GM03348 (cell line): ENCODE measurements around the gene KRTAP1-4.
"Not testable (repeated sequence)": the region's sequence is repeated elsewhere in the genome, so short reads cannot be mapped to it uniquely, and the experiment has no call there.

Experiments used
- DNase-seq: peaks from one replicate; pipeline ENCODE4 v3.0.0; 2012; ENCODE audit warnings: low spot score

Gene KRTAP1-4

DNA sequence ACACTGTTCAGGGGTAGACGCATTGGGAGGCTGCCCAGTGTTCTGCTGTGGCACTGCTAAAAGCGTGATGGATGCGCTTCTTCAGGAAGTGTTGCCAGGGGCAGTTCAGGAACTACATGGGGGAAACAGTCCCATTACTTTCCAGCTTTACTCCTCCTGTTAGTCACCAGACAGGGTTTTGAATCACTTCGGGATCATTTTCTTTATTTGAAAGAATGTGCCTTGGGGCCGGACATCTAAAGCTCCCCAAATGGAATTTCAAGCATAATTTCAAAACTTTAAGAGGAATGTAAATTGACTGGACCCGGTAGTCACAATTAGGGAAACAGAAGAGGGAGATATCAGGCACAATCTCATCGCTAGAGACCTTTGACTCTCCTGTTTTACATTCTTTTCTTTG is 18.4 kb upstream of the KRTAP1-4 start:
- peak; percentile 70 for DNase-seq

DNA sequence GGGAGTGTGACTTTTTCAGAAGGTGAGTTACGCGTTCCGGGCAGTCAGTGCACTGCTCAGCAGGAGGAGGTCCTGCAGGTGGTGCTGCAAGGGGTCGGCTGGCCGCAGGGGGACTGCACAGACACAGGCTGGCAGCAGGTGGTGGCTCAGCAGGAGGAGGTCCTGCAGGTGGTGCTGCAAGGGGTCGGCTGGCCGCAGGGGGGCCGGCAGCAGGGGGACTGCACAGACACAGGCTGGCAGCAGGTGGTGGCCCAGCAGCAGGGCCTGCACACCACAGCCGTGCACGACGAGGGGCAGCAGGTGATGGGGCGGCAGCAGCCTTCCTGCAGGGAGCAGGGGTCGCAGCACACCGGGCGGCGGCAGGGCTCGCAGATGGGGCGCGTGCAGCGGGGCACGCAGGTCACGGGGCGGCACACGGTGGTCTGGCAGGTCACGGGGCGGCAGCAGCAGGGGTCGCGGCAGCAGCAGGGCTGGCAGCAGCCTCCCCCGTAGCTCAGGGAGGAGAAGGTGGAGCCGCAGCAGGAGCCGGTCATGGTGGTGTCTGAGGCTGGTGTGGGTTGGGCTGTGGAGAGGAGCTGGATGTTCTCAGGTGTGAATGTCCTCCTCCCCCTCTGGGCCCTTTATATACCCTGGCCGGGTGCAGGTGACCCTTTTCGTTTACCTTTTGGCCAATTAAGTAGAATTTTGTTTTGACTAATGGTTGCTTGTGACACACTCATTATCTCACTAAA is 16.9 kb upstream of the KRTAP1-4 start, which contains the start of gene KRTAP2-1:
TSS of gene KRTAP2-1 (minus strand) at position 582 of the 731 bp plus-strand sequence. CDS start at position 533, 49 bp downstream.
- not testable (repeated sequence) for DNase-seq

DNA sequence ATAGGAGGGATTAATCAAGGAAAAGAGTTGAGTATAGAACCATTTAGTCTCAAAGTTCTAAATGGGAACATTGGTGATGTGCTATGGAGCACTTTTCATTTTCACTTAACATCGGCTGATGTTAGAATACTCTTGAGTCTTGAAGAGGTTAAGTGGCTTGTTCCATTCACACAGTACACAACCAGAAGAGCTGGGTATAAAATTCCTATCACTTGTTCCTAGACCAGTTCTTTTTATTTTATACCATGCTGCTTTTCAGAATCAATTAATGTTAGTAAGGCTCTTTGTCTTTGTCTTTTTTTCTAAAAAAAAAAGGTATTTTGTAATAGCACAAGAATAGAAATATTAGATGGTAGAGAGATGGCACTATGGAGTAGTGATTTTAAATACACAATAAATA is 13.0 kb upstream of the KRTAP1-4 start:
- DNase-seq = no peak

DNA sequence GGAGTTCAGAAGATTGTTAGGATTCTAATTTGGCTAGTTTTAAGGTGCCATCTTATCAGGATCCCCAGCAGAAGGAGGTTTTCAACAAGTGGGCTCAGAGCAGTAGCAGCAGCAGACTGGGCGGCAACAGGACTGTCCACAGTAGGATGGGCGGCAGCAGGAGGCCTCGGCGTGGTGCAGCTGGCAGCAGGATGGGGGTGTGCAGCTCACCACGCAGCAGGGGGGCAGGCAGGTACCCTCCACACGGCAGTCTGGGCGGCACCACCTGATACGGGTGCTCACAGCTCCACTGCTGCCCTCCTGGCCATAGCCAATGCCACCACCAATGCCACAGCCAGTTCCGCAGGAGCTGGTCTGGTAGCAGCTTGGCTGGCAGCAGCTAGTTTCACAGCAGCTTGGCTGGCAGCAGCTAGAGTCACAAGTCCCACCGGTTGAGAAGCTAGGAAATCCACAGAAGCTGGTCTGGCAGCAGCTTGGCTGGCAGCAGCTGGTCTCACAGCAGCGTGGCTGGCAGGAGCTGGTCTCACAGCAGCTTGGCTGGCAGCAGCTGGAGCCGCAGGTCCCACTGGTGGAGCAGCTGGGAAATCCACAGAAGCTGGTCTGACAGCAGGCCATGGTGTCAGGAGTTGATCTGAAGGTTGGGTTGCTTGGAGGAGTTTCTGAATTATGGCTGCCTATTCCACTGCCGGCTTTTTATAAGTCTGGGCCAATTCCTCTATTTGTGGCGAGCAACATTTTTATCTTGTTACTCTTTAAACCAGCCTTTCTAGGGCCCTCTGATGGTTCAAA is 11.0 kb upstream of the KRTAP1-4 start, which contains the start of gene KRTAP1-1:
TSS of gene KRTAP1-1 (minus strand) at position 668 of the 789 bp plus-strand sequence. CDS start at position 615, 53 bp downstream.
- DNase-seq = peak; percentile 43

DNA sequence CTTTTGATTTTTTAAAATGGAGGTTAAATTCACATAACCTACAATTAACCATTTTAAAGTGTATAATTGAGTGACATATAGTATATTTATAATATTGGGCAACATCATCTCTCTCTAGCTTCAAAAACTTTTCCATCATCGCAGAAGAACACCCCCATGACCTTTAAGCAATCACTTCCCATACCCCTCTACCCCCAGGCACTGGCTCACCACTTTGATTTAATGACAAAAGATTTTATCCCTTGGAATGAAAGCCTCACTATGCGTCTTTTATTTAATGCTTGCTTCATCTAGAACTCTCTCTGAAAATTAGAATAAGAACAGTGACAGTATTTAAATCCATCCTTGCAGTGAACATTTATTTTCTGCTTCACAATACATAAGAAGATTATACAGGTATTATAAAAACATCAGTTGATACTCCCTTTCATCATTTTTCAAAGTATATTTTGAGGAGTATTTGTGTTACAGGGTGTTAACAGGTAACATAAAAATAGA is 7.9 kb upstream of the KRTAP1-4 start:
- DNase-seq = no peak

DNA sequence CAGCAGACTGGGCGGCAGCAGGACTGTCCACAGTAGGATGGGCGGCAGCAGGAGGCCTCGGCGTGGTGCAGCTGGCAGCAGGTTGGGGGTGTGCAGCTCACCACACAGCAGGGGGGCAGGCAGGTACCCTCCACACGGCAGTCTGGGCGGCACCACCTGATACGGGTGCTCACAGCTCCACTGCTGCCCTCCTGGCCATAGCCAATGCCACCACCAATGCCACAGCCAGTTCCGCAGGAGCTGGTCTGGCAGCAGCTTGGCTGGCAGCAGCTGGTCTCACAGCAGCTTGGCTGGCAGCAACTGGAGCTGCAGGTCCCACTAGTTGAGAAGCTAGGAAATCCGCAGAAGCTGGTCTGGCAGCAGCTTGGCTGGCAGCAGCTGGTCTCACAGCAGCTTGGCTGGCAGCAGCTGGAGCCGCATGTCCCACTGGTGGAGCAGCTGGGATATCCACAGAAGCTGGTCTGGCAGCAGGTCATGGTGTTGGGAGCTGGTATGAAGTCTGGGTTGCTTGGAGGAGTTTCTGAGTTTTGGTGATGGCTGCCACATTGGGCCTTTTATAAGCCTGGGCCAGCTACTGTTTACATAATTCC is 4.4 kb upstream of the KRTAP1-4 start, which contains the start of gene KRTAP1-3:
TSS of gene KRTAP1-3 (minus strand) at position 529 of the 590 bp plus-strand sequence. CDS start at position 476, 53 bp downstream.
- not testable (repeated sequence) for DNase-seq

DNA sequence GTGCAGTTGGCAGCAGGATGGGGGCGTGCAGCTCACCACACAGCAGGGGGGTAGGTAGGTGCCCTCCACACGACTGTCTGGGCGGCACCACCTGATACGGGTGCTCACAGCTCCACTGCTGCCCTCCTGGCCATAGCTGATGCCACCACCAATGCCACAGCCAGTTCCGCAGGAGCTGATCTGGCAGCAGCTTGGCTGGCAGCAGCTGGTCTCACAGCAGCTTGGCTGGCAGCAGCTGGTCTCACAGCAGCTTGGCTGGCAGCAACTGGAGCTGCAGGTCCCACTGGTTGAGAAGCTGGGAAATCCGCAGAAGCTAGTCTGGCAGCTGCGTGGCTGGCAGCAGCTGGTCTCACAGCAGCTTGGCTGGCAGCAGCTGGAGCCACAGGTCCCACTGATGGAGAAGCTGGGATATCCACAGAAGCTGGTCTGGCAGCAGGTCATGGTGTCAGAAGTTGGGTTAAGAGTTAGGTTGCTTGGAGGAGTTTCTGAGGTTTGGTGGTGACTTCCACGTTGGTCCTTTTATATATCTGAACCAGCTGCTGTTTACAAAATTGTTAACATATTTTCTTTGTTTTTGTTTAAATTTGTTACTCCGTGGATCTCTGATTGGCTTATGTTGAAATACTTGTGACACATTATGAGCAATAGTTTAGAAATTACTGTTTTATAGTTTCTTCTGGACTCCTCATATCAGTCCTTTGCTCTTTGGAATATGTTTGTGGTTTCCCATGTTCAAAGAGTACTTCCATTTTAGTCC is 3.1 kb downstream of the KRTAP1-4 start, which contains the start of gene KRTAP1-5:
TSS of gene KRTAP1-5 (minus strand) at position 494 of the 757 bp plus-strand sequence. CDS start at position 441, 53 bp downstream.
- peak; percentile 68 for DNase-seq

DNA sequence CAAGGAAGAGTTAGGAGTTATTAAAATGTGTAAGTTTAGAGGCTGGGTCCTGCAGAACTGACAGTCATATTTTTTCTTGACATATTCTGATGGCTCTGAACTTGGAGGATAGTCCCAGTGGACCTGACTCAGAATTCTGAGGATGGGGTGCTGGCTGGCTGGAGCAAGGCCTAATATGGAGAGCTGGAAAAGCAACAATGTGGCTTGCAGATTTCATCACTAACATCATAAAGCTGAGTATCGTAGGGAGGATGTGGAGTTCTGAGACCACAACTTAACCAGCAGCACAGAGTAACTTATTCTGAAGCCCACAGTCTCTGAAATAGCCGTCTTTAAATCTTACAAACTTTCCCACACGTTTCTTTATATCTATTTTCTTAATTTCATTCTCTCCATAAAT is 5.3 kb downstream of the KRTAP1-4 start:
- peak; percentile 51 for DNase-seq

DNA sequence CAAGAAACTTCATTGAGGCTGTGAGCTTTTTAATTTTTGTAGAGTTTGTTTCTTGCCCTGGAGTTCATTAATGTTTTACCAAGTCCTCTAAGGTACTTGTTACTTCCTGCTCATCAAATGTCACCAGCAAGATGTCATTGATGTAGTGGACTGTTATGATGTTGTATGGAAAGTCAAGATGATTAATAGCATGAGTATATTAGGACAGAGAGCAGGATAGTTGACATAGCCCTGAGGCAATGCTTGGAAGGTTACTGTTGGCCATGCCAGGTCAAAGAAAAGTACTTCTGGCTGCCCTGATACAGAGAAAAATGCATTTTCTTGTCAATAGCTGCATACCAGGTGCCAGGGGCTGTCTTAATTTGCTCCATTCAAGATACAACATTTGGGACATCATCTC is 9.7 kb downstream of the KRTAP1-4 start:
- DNase-seq = no peak

DNA sequence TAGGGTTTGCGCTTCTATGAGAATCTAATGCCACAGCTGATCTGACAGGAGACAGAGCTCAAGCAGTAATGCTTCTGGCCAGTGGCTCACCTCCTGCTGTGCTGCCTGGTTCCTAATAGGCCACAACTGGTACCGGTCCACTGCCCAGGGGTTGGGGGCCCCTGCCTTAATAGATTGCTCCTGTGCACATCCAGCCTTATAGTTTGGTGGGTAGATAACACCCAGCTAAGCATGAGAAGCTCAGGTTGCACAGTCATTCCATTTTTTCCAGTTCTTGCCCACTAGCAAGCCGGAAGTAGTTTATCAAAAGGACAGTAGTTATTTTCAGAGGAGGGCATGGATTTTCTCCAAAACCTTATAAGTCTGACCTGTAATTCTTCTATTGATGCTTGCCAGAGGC is 10.6 kb downstream of the KRTAP1-4 start:
- DNase-seq = no peak

DNA sequence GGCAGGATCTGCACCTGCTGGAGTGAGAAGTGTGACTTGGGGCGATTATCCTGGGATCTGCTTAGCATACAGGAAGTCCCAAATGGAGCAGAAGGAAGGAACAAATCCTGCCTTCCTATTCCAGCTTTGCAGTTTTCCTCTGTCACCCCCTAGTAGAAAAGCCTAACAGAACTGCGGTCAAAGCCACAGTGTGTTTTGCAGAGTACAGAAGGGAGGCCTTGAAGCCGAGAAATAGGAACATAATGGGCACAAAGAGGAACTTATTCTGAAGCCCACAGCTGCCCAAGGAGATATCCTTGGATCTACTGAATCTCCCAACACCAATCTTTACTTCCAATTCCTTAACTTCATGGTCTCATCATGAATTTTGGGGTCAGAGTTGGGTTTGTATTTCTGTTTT is 11.5 kb downstream of the KRTAP1-4 start:
- no peak for DNase-seq

DNA sequence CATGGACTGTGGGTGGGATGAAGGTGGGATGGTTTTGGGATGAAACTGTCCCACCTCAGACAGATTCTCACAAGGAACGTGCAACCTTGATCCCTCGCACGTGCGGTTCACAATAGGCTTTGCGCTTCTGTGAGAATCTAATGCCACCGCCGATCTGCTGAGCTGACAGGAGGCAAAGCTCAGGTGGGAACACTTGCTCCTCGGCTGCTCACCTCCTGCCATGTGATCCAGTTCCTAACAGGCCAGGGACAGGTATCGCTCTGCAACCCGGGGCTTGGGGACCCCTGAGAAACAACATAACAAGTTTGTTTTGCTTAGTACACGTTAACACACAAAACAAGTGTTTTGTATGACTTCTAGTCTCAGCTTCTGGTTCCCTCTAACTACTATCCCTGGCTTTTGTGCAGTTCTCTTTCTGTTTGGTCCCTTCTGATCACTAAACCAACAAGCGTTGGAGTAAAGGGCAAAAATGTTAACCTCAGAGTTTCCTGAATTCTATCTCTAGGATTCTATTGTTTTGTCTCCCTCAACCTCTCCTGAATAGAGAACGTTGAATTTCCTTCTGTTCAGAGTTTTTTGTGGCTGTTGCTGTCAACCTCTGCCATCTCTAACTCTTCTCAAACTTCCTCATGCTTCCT is 13.3 kb downstream of the KRTAP1-4 start:
- no peak for DNase-seq

DNA sequence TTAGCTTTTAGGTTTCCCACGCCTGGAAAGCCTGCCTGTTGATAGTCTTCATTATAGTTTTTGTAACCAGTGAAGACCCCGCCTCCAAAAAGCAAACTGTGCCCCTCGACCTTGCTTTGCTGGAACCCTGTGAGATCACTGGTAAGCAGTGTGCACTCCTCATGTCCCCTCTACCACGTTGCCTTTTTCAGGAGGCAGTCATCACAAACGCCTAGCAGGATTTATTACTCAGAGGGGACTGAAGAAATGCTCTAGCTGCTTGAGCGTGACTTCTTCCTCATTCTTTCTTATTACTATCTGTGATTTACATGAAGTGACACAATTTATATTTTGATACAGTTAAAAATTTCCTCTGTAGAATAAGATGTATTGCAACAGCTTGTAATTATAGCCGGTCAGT is 14.5 kb downstream of the KRTAP1-4 start:
- no peak for DNase-seq

DNA sequence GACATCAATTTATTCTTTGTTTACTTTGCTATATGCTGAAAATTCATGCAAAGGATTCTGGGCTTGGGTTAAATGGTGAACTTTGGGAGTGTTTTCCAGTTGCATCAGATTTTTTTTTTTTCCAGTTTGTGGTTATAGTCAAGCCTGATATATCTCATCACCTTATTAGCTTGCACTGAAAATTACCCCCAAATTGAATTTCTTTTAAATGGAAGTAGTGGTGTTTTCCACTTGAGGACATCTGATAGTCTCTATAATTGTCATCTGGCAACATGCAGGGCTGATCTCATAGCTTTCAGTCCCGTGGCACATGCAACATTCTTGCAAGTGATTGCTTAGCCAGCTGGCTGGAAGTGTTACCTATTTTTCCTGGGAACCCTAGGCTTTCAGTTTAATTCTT is 16.4 kb downstream of the KRTAP1-4 start:
- DNase-seq = peak; percentile 54

DNA sequence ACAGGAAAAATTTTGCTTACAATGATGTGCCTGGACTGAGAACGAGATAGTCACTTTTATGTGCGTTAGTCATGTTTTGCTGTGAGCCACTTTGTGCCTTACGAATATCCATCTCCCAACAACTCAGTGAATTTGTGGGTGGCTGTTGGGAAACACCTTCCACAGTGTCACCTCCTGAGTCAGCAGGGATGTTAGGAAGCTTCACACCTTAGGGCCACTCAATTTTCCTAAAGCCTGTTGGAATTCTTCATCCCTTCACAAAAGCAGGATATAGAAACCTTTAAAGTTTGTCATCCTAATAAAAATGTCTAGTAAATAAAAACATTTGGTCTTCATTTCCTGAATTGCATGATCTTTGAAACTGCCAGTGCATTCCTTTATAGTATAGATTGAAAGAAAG is 16.8 kb downstream of the KRTAP1-4 start:
- peak; percentile 13 for DNase-seq

DNA sequence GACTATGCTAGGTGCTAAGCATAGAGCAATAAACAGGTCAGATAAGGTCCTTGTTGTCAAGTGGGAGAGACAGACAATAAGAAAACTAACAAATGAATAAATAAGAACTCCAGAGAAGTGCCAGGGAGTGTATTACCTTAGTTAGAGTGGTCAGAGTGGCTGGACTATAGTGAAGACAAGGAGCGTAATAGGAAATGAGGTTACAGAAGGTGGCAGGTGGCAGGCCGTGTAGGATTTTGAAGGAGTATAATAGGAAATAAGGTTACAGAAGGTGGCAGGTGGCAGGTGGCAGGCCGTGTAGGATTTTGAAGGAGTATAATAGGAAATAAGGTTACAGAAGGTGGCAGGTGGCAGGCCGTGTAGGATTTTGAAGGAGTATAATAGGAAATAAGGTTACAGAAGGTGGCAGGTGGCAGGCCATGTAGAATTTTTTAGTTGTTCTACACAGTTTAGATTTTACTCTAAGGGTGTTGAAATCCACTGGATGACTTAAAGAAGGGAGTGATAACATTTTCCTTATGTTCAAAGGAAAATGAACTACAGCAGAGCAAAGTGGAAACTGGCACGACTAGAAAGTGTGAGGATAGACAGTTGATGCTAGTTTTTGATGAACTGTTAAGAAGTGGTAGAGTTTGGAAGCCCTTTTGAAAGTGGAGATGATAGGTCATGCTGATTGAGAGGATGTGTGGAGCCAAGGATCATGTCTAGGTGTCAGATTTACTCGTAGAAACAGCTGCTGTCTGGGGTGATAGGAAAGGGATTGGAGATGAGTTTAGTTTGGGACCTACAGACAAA is 17.5 kb downstream of the KRTAP1-4 start:
- DNase-seq = no peak

DNA sequence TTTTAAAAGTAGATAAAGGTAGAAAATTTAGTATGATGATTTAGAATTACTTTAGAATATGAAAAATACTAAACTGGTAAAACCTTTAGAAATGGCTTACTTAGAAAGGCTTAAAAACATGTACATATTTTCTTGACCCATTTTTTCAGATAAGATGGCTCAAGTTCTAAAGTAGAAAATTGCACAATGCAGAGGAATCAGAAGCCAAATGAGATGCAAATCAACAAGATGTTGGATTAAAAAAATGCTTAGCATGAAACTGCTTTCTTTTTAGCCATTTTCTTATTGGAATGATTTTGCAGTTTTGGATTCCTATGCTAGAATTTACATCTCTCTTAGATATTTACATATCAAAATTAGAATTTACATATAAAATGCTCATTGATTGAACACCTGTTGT is 19.6 kb downstream of the KRTAP1-4 start:
- peak; percentile 9 for DNase-seq

DNA sequence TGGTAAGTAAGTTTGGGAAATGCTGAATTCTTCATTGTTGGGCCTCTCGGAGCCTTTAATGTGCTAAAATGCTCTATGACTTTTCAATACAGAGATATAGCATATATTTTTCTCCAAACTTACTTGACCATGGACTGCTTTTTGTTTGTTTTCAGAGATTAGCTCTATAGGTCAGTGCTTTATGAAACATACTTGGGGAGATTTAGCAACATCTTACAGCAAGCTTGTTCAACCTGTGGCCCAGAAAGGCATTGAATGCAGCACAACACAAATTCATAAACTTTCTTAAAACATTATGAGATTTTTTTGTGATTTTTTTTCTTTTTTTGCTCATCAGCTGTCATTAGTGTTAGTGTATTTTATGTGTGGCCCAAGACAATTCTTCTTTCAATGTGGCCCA is 20.1 kb downstream of the KRTAP1-4 start:
- DNase-seq = no peak

DNA sequence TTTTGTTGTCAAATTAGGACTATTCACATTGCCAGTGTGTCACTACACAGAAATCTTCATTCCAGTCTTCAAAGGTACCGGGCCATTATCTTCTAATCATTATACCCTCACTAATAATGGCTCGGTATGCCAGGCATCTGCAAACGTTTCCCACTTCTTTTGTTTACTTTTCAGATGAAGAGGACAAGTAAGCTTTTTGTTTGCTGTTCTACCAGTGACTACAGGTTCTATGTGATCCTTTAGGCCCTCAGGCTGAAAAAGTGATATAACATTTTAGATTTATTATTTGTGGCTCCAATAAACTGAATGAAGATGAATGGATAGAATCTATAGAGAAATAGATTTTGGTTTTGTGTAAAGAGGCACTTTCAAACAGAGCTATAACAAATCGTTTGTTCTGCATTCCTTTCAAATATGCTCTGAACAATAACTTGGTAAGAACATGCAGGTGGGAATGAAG is 20.7 kb downstream of the KRTAP1-4 start:
- DNase-seq = no peak

DNA sequence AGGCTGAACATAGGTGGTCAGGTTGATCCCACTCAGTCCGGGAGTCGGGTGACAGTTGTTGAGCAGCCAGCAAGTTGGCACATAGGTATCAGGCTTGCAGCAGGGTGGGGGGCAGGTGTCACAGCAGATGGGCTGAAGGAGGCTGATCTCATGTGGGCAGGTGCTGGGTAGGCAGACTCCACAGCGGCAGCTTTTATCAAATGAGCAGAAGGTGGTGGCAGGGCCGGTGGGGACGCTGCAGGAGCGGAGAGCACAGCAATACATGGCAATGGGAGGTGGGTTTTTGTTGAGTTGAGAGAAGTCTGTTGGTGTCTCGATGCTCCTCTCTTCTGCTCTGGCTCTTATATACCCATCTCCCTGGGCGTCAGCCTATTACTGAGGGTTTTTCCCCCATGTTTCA is 21.2 kb downstream of the KRTAP1-4 start, which contains the start of gene KRTAP3-1:
TSS of gene KRTAP3-1 (minus strand) at position 318 of the 400 bp plus-strand sequence. CDS start at position 264, 54 bp downstream.
- DNase-seq = no peak
